Inferior parietal cortex (tissue), 1 donor: ENCODE data around the gene MTARC1.

Experiments used
- DNase-seq: peaks from one replicate; pipeline ENCODE4 v3.0.0-alpha.2; 2016; ENCODE audit errors: extremely low spot score

The MTARC1 gene

DNA sequence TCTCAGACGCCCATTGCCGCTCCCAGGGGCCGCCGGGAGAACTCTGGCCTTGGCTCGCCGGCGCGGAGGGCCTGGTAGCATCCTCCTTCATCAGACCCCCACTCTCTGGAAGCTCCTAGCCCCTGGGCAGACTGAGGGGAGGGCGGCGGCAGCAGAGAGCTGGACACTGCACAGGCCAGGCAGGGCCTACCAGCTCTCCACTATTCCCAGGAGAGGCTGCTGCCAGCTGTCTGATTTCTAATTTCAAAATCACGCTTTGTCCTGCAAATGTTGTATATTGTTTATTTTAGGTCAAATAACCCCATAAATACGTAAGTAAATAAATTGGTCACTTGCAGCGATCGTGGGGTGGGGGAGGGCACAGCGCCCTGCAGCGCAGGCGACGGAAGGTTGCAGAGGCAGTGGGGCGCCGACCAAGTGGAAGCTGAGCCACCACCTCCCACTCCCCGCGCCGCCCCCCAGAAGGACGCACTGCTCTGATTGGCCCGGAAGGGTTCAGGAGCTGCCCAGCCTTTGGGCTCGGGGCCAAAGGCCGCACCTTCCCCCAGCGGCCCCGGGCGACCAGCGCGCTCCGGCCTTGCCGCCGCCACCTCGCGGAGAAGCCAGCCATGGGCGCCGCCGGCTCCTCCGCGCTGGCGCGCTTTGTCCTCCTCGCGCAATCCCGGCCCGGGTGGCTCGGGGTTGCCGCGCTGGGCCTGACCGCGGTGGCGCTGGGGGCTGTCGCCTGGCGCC lies at the start of gene MTARC1:
Gene MTARC1, plus strand, starts transcription at position 577 of the 732 bp plus-strand sequence. Its CDS starts 32 bp downstream, at position 609.
- DNase-seq, result no peak

DNA sequence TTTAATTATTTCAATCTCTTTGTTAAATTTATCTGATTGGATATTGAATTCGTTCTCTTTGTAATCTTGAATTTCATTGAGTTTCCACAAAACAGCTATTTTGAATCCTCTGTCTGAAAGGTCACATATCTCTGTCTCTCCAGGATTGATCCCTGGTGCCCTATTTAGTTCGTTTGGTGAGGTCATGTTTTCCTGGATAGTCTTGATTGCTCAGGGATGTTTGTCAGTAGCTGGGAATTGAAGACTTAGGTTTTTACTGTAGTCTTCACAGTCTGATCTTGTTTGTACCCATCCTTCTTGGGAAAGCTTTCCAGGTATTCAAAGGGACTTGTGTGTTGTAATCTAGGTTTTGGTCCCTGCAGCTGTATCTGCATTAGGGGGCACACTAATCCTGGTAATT lies 45.4 kb upstream of the MTARC1 start:
- DNase-seq, result no peak

DNA sequence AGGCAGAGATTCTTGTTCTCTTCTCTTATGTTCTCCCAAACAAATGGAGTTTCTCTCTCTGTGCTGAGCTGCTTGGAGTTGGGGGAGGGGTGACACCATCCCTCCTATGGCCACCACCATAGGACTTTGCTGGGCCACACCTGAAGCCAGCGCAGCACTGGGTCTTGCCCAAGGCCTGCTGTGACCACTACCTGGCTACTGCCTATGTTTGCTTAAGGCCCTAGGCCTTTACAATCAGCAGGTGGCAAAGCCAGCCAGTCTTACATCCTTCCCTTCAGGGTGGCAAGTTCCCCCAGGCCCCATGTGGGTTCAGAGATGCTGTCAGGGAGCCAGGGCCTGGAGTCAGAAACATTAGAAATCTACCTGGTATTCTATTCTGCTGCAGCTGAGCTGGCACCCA lies 44.9 kb upstream of the MTARC1 start:
- no peak for DNase-seq

DNA sequence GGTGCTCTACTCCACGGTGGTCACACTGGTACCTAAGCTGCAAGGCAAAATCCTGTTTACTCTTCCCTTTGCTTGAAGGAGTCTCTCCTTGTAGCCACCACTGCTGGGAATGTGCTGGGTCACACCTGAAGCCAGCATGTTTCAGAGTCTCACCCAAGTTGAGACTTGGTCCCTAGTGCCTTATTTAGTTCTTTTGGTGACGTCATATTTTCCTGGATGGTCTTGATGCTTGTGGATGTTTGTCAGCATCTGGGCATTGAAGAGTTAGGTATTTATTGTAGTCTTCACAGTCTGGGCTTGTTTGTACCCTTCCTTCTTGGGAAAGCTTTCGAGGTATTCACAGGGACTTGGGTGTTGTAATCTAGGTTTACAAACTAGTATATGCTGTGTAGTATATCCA lies 44.2 kb upstream of the MTARC1 start:
- DNase-seq, result no peak

DNA sequence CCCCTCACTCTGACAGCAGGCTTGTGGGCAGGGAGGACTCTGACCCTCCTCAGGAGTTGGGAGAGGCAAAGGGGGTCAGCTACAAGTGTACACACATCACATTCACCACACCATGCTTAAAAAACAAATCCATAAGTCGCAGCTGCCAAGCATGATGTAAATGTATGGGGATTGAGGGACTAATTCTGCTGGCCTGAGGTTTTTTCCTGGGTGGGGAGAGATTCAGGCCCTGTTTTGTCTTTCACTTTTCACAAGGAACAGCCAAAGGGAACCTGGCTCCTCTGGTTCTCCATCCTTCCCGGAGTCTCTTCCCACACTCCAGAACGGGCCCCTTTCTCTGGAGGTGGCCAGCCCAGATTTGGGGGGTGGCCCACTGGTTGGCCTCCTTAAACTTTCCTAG lies 39.9 kb upstream of the MTARC1 start:
- DNase-seq, result no peak

DNA sequence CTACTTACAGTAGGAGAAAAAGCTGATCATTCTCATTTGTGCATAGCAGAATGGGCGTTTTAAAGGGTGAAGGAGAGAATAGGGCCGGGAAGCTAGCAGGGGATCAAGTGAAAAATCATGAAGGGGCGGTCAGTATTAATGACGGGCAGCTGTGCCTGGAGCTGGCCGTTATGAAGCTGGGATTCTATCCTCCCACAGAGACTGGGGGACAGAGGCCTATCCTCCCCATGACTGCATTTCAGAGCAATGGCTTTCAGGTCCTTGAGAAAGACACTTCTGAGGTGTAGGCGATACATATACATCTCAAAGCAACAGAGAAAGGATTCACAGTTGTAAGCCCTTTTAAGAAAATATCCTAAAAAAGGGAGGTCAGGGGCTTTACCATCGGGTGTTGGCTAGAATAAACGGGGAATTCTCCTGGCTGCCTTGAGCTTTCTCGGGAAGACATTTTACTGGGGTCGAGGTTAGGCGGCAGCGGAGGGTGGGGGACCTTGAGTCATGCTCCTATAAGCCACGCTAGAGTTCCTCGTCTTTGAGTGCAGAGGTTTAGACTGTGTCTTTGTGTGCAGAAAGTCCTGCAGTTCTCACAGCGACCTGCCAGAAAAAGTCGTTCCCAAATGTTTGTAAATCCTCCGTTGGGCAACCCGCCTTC lies 39.1 kb upstream of the MTARC1 start:
- DNase-seq, result no peak

DNA sequence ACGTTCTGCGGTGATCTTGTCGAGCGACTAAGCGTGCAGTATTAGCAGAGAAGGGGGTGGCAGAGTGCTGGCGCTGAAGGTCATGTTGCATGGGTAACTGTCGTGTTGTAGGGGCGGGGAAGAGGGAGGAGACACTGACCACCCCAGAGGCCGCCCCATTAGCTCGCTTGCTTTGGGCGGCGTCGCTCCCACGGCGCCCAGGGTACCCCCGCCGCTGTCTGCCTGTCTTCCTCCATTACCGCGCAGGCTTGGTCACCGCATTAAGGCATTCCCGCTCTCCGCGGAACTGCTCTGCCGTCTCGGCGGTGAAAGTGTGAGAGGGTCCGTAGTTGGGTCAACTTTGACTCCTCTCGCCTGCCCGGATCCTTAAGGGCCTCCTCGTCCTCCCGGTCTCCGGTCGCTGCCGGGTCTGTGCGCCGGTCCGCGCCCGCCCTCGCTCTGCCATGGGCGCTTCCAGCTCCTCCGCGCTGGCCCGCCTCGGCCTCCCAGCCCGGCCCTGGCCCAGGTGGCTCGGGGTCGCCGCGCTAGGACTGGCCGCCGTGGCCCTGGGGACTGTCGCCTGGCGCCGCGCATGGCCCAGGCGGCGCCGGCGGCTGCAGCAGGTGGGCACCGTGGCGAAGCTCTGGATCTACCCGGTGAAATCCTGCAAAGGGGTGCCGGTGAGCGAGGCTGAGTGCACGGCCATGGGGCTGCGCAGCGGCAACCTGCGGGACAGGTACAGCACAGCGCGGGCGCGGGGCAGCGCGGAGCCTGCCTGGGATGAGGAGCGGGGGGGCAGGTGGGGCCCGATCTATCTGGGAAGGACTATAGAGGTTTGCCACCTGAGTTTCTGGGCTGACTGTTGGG lies 38.4 kb upstream of the MTARC1 start, which contains the start of gene MTARC2:
Gene MTARC2, plus strand, starts transcription at position 234 of the 846 bp plus-strand sequence. Its CDS starts 210 bp downstream, at position 444.
- no peak for DNase-seq

DNA sequence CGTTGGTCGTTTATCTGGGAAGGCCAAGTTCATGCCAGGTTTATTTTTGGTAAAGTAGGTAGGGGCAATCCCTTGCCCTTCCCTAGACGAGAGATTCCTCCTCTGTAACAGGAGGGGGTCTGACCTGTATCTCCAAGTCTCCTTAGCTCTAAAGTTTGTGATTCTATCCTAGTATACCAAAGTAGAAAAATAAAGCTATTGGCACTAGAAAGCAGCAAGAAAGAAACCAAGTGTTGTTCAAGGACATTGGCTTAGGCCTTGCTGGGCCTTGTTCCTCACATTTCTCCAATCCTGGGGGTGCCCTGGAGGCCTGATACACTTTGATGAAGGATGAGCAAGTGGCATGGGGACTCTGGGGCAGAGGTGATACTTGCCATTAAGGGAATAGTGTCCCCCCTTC lies 37.8 kb upstream of the MTARC1 start:
- DNase-seq, result no peak

DNA sequence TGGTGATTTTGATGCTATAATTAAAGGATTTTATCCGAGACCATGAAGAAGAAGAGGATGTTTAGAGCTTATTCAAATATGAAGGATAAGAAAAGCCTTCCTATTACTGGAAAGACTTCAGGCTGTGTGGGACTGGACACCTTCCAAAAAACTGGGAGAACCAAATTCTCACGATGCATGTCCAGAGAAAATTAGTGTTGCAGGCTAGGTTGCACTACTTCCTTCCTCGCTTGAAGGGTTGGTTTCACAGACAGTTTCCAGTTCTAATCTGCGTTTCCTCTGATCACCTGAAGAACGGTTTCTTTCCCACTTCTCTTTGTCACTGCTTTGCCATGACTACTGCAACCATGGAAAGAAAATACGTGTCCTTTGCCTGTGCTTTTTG lies 36.6 kb upstream of the MTARC1 start:
- no peak for DNase-seq

DNA sequence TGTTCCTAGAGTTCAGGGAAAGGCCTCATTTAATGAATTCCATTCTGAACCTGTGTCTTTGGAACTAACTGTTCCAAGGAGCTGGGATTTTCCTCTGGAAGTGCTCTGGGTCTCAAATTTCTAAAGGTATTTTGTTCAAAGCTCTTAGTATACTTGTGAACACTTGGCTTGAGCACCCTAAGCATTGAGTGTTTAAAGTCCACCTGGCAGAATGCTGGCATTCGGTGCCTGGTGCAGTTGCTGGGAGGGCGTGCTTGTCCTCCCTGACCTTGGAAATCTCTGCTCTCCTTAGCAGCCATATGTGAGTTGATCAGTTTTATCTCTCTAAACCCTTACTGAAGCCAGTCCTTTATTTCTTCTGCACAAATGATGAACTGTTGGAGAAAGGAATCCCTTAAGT lies 35.6 kb upstream of the MTARC1 start:
- DNase-seq, result no peak

DNA sequence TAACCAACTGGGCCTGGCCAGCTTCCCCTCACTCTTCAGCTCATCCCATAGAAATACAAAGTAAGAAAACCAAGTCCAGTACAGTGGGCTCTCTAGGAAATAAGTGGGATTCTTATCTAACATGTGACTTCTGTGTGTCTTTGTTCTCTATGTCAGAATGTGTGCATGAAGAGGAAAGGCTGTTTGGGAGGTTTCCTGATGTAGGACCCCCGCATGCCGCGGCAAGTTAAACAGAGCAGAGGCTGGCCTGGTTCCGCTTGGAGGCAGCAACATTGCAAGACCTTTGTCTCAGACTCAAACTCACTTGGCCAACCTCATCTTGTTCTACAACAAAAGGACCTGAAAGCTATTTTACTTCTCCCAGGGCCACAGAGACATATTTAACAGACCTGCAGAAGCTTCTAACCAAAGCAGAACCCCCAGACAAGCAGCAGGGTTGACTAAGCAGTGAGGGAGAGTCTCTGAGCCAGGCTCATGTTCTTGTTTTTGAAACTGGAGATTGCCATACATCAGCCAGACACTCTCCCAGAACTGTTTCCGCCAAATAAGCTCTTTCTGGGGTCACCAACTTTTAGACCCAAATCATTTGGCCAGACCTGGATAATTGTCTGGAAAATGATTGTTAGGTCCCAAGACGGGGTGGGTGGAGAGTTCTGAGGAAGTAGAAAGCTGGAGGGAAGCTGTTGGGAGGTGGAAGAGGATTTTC lies 32.3 kb upstream of the MTARC1 start:
- no peak for DNase-seq

DNA sequence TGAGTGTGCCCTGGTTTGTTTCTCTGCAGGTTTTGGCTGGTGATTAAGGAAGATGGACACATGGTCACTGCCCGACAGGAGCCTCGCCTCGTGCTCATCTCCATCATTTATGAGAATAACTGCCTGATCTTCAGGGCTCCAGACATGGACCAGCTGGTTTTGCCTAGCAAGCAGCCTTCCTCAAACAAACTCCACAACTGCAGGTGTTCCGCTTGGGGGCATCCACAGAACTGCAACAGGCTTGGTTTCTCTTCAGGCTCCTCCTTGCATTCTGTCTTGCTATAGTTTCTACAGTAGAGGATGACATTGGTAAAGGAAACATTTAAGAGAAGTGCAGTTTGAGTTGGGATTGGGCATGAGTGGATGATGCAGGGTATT lies 31.8 kb upstream of the MTARC1 start:
- DNase-seq, result no peak

DNA sequence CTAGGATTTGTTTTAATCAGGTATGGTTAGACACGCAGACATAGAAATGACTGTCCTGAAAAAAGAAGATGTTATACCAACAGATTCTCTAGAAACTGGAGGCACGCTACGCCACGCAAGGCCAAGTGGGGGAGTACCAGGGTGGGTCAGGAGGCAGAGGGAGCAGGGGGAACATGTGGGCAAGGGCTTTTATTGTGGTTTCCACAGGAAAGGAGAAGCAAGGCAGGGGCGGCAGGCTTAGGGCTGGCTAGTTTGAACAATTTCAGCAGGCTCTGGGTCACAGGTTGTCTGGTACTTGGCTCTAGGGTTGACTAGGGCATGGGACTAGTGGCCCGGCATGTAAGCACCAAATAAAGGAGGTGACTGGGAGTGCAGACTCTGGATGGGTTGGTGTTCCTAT lies 31.4 kb upstream of the MTARC1 start:
- no peak for DNase-seq

DNA sequence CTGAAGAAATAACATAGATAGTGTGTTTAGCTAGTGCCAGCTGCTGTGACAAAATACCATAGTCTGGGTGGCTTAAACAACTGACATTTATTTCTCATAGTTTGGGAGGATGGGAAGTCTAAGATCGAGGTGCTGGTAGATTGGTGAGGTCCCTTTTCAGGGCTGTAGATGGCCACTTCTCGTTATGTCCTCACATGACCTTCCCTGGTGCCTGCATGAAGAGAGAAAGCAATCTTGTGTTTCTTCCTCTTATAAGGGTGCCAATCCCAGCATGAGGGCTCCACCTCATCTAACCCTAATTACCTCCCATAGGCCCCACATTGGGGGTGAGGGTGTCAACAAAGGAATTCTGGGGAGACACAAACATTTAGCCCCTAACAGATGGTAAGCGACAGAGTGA lies 29.3 kb upstream of the MTARC1 start:
- DNase-seq, result no peak

DNA sequence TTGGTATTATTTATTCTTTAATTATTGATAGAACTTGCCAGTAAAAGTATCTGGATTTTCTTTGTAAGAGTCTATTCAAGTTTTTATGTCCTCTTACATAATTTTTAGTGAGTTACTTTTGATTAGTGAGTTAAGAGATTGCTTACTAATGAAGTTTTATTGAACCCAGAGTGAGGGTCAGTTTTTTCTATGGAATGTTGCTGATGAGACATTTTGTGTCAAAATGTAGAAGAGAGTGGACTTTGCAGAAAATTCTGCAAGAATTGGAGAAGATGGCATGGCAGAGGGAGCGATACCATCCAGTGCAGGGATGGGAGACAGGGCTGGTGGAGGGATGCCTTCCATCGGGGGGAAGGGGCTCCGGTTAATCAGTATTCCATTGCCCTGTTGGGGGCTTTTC lies 27.6 kb upstream of the MTARC1 start:
- DNase-seq, result no peak

DNA sequence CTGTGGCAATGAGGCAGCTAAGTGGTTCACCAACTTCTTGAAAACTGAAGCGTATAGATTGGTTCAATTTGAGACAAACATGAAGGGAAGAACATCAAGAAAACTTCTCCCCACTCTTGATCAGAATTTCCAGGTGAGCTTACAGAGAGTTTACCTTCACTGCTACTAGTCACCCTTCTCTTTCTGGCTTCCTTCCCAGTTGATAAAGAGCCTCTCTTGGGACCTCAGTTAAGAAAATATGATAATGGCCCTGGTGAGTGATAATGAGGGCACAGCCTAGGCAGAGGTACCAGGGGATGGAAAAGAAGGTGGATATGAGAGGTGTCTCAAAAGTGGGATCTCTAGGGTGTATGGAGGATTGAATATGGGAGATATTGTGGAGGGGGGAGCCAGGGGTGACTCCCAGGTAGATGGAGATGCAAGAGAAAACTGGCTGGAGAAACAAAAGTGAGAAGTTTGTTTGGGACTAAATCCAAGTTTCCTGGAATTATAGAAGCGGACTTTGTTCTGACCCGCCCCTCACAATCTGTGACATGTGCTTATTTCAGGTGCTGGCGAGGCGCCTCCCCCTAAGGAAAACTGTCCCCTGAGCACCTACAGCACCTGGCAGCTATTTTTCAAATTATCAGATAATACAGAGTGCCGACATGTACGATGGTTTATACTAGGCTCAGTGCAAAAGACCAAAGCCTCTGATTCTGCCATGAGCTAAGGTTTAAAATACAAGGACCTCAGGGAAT lies 24.9 kb upstream of the MTARC1 start:
- no peak for DNase-seq

DNA sequence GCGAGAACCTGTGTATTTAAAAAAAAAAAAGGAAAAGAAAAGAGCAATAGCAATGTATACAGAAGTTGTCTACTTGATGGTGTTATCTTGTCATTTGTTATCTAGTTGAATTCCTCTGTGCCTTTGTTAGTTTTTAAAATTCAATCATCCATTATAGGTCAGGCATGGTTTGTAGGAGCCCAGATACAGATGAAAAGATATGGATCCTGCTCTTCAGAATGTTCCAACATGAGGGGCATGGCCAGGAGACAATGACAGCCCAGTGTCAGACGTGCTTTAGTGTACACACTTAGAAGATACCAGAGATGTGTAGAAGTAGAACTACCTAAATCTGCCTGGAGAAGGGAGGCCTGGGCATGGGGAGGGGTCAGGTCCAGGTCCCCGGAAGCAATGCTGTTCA lies 22.0 kb upstream of the MTARC1 start:
- no peak for DNase-seq

DNA sequence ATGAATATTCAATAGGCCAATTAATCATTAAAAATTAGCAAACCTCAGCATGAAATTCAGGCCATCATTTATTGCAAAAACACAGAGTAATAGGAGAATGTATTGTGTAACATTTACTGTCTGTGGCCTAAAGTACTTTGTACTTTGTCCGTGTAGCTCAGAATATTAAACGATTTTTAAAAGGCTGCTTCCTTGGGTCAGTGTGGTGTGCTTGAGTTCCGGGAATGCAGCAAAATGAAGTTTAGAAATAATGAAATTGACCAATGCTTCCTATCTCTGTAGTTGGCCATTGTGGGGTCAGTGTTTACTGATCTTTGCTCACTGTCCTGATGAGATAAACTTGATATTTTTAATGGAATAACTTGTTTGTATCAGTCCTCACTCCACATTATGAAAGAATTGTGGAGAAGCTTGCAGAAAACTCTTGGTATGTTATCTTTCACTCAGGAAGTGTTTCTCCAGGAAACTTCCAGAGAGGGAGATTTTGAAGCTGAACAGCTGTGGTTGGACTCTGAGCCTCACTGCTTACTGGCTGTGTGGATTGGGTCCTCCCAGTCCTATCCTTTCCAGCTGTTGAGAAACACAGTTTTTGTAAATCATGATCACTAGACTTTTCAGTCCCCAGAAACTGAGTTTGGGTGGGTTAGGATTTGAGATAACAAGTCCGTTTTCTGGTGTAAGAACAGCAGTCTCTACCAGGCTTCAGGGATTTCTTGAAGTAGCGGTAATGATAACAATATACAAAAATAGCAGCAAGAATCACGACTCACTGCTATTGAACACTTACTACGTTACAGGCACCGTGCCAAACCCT lies 19.2 kb upstream of the MTARC1 start:
- no peak for DNase-seq

DNA sequence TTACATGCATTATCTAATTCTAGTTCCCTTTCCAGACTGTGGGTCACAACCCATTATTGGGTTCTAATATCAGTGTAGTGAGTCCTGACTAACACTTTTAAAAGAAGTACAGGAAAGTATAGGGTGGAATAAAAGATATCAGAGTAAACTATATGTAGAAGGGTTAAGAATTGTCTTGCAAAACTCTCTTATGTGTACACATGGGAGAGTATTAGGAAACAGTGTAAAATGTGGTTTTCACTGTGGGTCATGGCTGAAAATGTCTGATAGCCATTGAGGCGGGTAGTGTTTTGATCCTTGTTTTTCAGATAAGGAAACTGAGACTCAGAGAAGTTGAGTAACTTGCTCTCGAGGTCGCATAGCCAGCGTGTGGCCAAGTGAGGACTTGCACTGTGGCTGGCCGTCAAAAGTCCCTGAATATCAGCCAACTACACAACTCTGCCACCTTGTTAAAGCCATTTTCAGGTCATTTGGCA lies 18.5 kb upstream of the MTARC1 start:
- no peak for DNase-seq

DNA sequence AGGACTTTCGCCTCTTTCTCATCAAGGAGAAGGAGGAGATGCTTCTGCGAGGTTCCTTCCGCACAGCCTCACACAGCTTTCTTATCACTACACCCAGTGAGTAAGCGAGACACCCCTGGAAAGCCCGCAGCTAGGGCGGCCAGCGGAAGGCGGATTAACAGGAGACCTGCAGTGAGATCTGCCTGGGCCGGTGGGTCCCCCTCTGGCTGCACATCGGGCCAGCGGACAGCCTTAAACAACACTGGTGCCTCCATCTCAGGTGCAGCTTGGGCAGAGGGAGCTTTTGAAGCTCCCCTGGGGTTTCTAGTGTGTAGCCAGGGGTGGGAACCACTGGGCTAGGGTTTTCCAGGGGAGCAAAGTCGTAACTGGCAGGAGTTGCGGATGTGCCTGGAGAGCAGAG lies 17.5 kb upstream of the MTARC1 start:
- DNase-seq, result no peak
